Neural progenitor cell (in vitro differentiated cells): ENCODE measurements around the gene LAG3. TPM values are rescaled to one million over a fixed set of nuclear protein-coding genes. Genes with fewer than 3 reads are reported as not detected.

Source experiments
- DNase-seq: peaks from one replicate; pipeline ENCODE4 v3.0.0-alpha.2; 2016; ENCODE audit warnings: low spot score
- H2AFZ ChIP-seq: fragments of 200-600 bp; sonication (generic); replicated peaks from 2 replicates; pipeline ENCODE4 v1.6.1; 2016; ENCODE audit warnings: antibody characterized with exemption
- H3F3A ChIP-seq: fragments of 200-600 bp; sonication (generic); 2 replicates; pipeline ENCODE4 v1.6.1; 2016; ENCODE audit warnings: antibody characterized with exemption, low read depth
- H3K27ac ChIP-seq: fragments of 200-600 bp; sonication (generic); 2 replicates; pipeline ENCODE4 v1.5.1; 2016; ENCODE audit warnings: mild to moderate bottlenecking
- H3K27me3 ChIP-seq: fragments of 200-600 bp; sonication (generic); 2 replicates; pipeline ENCODE4 v1.6.1; 2016; ENCODE audit warnings: mild to moderate bottlenecking, moderate library complexity
- H3K36me3 ChIP-seq: fragments of 200-600 bp; sonication (generic); 2 replicates; pipeline ENCODE4 v1.5.1; 2016
- H3K4me1 ChIP-seq: fragments of 200-600 bp; sonication (generic); 2 replicates; pipeline ENCODE4 v1.6.1; 2016; ENCODE audit warnings: mixed run types
- H3K4me2 ChIP-seq: fragments of 200-600 bp; sonication (generic); 2 replicates; pipeline ENCODE4 v1.6.1; 2016
- H3K4me3 ChIP-seq: fragments of 200-600 bp; sonication (generic); 2 replicates; pipeline ENCODE4 v1.5.1; 2016
- H3K79me2 ChIP-seq: fragments of 200-600 bp; sonication (generic); 2 replicates; pipeline ENCODE4 v1.6.1; 2016; ENCODE audit warnings: low read depth
- H3K9ac ChIP-seq: fragments of 200-600 bp; sonication (generic); 2 replicates; pipeline ENCODE4 v1.6.1; 2016
- H3K9me3 ChIP-seq: fragments of 200-600 bp; sonication (generic); 2 replicates; pipeline ENCODE4 v1.5.1; 2016; ENCODE audit warnings: low read depth
- H4K20me1 ChIP-seq: fragments of 200-600 bp; sonication (generic); 2 replicates; pipeline ENCODE4 v1.6.1; 2016; ENCODE audit warnings: low read depth
- H3K27ac Mint-ChIP-seq: 3 replicates; pipeline ENCODE4 v1.8.0; 2021; ENCODE audit warnings: mixed read lengths
- H3K27me3 Mint-ChIP-seq: 2 replicates; pipeline ENCODE4 v1.8.0; 2022; ENCODE audit warnings: low read depth, mild to moderate bottlenecking, inconsistent platforms, moderate library complexity, mixed read lengths; ENCODE audit not compliant: insufficient read depth
- H3K36me3 Mint-ChIP-seq: 3 replicates; pipeline ENCODE4 v1.8.0; 2021; ENCODE audit warnings: mixed read lengths
- H3K4me1 Mint-ChIP-seq: 3 replicates; pipeline ENCODE4 v1.8.0; 2021; ENCODE audit warnings: mixed read lengths
- H3K4me3 Mint-ChIP-seq: 3 replicates; pipeline ENCODE4 v1.8.0; 2021; ENCODE audit warnings: mild to moderate bottlenecking, moderate library complexity, mixed read lengths
- H3K9me3 Mint-ChIP-seq: 3 replicates; pipeline ENCODE4 v1.8.0; 2020; ENCODE audit warnings: mixed read lengths
- CTCF ChIP-seq: fragments of 200-600 bp; sonication (generic); IDR thresholded peaks from 2 replicates; pipeline ENCODE4 v1.5.1; 2017; ENCODE audit warnings: antibody characterized with exemption, mild to moderate bottlenecking
- EZH2 ChIP-seq: fragments of 200-600 bp; sonication (generic); IDR thresholded peaks from 2 replicates; pipeline ENCODE4 v1.6.1; 2017; ENCODE audit warnings: antibody characterized with exemption, mild to moderate bottlenecking, moderate library complexity
- EZH2phosphoT487 ChIP-seq: fragments of 200-600 bp; sonication (generic); IDR thresholded peaks from 2 replicates; pipeline ENCODE4 v1.6.1; 2017; ENCODE audit warnings: antibody characterized with exemption
- total RNA-seq: library from RNA; depleted of rRNA; stranded (reverse); fragments of >200 nt; gene quantifications from 2 replicates; pipeline ENCODE4 v1.2.3, GENCODE V29; 2015; ENCODE audit warnings: low replicate concordance

Gene LAG3
- total RNA-seq, 1 donor from 2014 or later = 0.45 TPM

GRCh38 chr12:6753772-6754356 lies 18.5 kb upstream of the LAG3 start:
- Histone ChIP-seq H3F3A (peaks cover 29% of the 10 kb centered on the region), H3K27ac (no peak overlapping the region), H4K20me1 (peaks cover 17% of the 10 kb centered on the region), H2AFZ (peak overlapping the region; percentile 11), H3K9ac (no peak overlapping the region), H3K79me2 (peaks cover 21% of the 10 kb centered on the region), H3K4me1 (peaks cover 27% of the 10 kb centered on the region), H3K27me3 (no peaks in the 10 kb centered on the region), H3K4me2 (peak overlapping the region; percentile 81), H3K36me3 (peaks cover 4% of the 10 kb centered on the region), H3K9me3 (no peaks in the 10 kb centered on the region), H3K4me3 (peak overlapping the region; percentile 8)
- Mint-ChIP-seq H3K36me3 (peaks cover 4% of the 10 kb centered on the region), H3K27me3 (peaks cover 3% of the 10 kb centered on the region), H3K4me3 (peak overlapping the region; percentile 96), H3K9me3 (no peaks in the 10 kb centered on the region), H3K4me1 (peaks cover 38% of the 10 kb centered on the region), H3K27ac (peak overlapping the region; percentile 99)
- TF ChIP-seq CTCF (no peak), EZH2 (no peak), EZH2phosphoT487 (no peak)
- DNase-seq = no peak

GRCh38 chr12:6754411-6754810 lies 17.9 kb upstream of the LAG3 start:
- no peaks in the 10 kb centered on the region for H3K9me3 ChIP-seq
- Mint-ChIP-seq H3K4me3 (peak overlapping the region; percentile 96), H3K9me3 (no peaks in the 10 kb centered on the region), H3K27ac (peak overlapping the region; percentile 65), H3K36me3 (peaks cover 3% of the 10 kb centered on the region), H3K4me1 (peaks cover 42% of the 10 kb centered on the region), H3K27me3 (peaks cover 3% of the 10 kb centered on the region)
- peaks cover 4% of the 10 kb centered on the region for H3K36me3 ChIP-seq
- TF ChIP-seq EZH2 (no peak), CTCF (no peak), EZH2phosphoT487 (no peak)
- H2AFZ ChIP-seq = no peak overlapping the region
- peak overlapping the region; percentile 81 for H3K4me2 ChIP-seq
- H3K9ac ChIP-seq = no peak overlapping the region
- H4K20me1 ChIP-seq = peaks cover 17% of the 10 kb centered on the region
- H3K4me1 ChIP-seq = peaks cover 31% of the 10 kb centered on the region
- no peaks in the 10 kb centered on the region for H3K27me3 ChIP-seq
- no peak overlapping the region for H3K27ac ChIP-seq
- DNase-seq = no peak
- H3K79me2 ChIP-seq = peaks cover 21% of the 10 kb centered on the region
- H3F3A ChIP-seq = peaks cover 33% of the 10 kb centered on the region
- H3K4me3 ChIP-seq = no peak overlapping the region

- no peaks in the 10 kb centered on the region for H3K36me3 ChIP-seq
- H3K9me3 ChIP-seq = no peaks in the 10 kb centered on the region
- no peak for TF ChIP-seq CTCF
- TF ChIP-seq EZH2phosphoT487 = no peak
- TF ChIP-seq EZH2 = no peak
- Mint-ChIP-seq H3K9me3 (no peaks in the 10 kb centered on the region), H3K36me3 (no peaks in the 10 kb centered on the region), H3K4me3 (no peak overlapping the region), H3K27me3 (peaks cover 3% of the 10 kb centered on the region), H3K27ac (peak overlapping the region; percentile 1), H3K4me1 (peaks cover 53% of the 10 kb centered on the region)
- no peak overlapping the region for H3K9ac ChIP-seq
- no peak overlapping the region for H2AFZ ChIP-seq
- peaks cover 6% of the 10 kb centered on the region for H4K20me1 ChIP-seq
- no peaks in the 10 kb centered on the region for H3K27me3 ChIP-seq
- no peak for DNase-seq
- H3K4me2 ChIP-seq = no peak overlapping the region
- H3K27ac ChIP-seq = peak overlapping the region; percentile 13
- peaks cover 8% of the 10 kb centered on the region for H3K79me2 ChIP-seq
- H3K4me3 ChIP-seq = no peak overlapping the region
- peaks cover 36% of the 10 kb centered on the region for H3K4me1 ChIP-seq
- H3F3A ChIP-seq = peaks cover 45% of the 10 kb centered on the region
These were observed 15.2 kb upstream of the LAG3 start for GRCh38 chr12:6757028-6757690.
